ENCODE data around the gene LORICRIN.

- TF ChIP-seq CTCF (IDR thresholded peaks at IDR 0.05) (no peak), POLR2A (IDR thresholded peaks at IDR 0.05) (no peak)
Observed at GRCh38 chr1:153228491-153228890, 31.0 kb upstream of the LORICRIN start.

All from tibial nerve (tissue), 3 donors.